Adrenal gland (tissue), 5 donors: ENCODE results near the gene HSFX1.

ENCODE experiments used
- CTCF ChIP-seq, 6 experiments: fragments of 450-650 bp in 4 of 6; fragments of 200-600 bp in 2 of 6; sonication (generic) in 1 of 6; IDR thresholded peaks; 1 replicate in 5 of 6; 2 replicates in 1 of 6; pipeline versions ENCODE4 v1.5.1 to v1.8.0; 2016 to 2021; ENCODE audit warnings: antibody characterized with exemption in 6 of 6, mild to moderate bottlenecking in 2 of 6, moderate library complexity in 1 of 6
- POLR2A ChIP-seq, 2 donors: fragments of 450-650 bp; IDR thresholded peaks; one replicate each; pipeline ENCODE4 v1.6.1; 2017; ENCODE audit warnings: antibody characterized with exemption in 2 of 2, mild to moderate bottlenecking in 2 of 2, moderate library complexity in 1 of 2
- donor health status: DM: no; HTN: no; CAD: no.

DNA sequence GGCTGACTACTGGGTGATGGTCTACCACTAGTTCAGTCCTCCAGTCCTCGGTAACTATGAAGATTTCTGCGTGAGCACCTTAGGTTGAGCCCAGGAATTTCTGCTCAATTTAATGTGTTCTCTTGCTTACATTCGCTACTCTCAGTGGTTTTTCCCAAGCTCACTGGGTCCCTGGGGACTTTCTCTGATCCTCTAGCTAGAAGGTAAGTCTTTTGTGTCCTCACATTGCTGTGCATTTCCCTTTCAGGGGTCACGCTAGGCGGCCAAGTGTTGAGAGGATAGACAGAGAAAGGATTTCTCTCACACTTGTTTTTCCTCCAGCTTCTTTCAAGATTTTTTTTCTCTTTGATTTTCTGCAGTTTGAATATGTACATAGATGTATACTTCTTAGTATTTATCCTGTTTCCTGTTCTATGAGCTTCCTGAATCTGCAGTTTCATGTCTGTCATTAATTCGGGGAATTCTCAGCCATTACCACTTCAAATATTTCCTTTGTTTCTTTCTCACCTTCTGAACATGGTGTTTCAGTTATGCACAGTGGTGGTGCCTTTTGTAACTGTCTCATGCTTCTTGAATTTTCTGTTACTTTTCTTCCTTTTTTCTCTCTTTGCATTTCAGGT is 25.3 kb downstream of the HSFX1 start:
- no peak for TF ChIP-seq CTCF (IDR thresholded peaks at IDR 0.05)
- TF ChIP-seq POLR2A (IDR thresholded peaks at IDR 0.05), result no peak
